Fibroblast of upper back skin (primary cell): ENCODE data around the gene CGB8.
A peak's percentile ranks its signal among the peaks of the same experiment; 100 is the strongest.
"Not testable (repeated sequence)": the region's sequence is repeated elsewhere in the genome, so short reads cannot be mapped to it uniquely, and the experiment has no call there.

Source experiments
- DNase-seq: peaks from one replicate; pipeline ENCODE4 v3.0.0-alpha.2; 2013

Gene CGB8

GRCh38 chr19:49029749-49030148, 19.2 kb downstream of the CGB8 start:
- peak; percentile 46 for DNase-seq

- not testable (repeated sequence) for DNase-seq
These were observed 20.2 kb downstream of the CGB8 start for GRCh38 chr19:49028686-49029085.

- DNase-seq, result peak; percentile 36
These were observed 23.3 kb downstream of the CGB8 start for GRCh38 chr19:49025599-49025998.

- DNase-seq, result not testable (repeated sequence)
These were observed 23.8 kb downstream of the CGB8 start for GRCh38 chr19:49025088-49025487.

- not testable (repeated sequence) for DNase-seq
These were observed 24.7 kb downstream of the CGB8 start, which contains the start of gene CGB3 for GRCh38 chr19:49024233-49024632. TSS of gene CGB3 (minus strand) at chr19:49024333. CDS start at chr19:49023971, 362 bp downstream.

- DNase-seq, result no peak
These were observed 26.8 kb downstream of the CGB8 start for GRCh38 chr19:49022116-49022515.

- DNase-seq, result peak; percentile 25
These were observed 27.7 kb downstream of the CGB8 start for GRCh38 chr19:49020931-49021895.

- DNase-seq, result no peak
These were observed 28.6 kb downstream of the CGB8 start for GRCh38 chr19:49020342-49020741.

GRCh38 chr19:49019242-49019932, 29.5 kb downstream of the CGB8 start:
- DNase-seq, result peak; percentile 36

GRCh38 chr19:49018388-49019241, 30.3 kb downstream of the CGB8 start:
- not testable (repeated sequence) for DNase-seq

- DNase-seq, result peak; percentile 52
These were observed 31.1 kb downstream of the CGB8 start for GRCh38 chr19:49017666-49018351.

- no peak for DNase-seq
These were observed 31.8 kb downstream of the CGB8 start, which contains the start of gene LHB for GRCh38 chr19:49017041-49017665. TSS of gene LHB (minus strand) at chr19:49017091. CDS start at chr19:49017081, 10 bp downstream.

GRCh38 chr19:49016067-49016839, 32.7 kb downstream of the CGB8 start:
- no peak for DNase-seq

- DNase-seq, result no peak
These were observed 34.0 kb downstream of the CGB8 start for GRCh38 chr19:49014870-49015255.

- no peak for DNase-seq
These were observed 34.6 kb downstream of the CGB8 start for GRCh38 chr19:49014123-49014869.

- no peak for DNase-seq
These were observed 37.7 kb downstream of the CGB8 start for GRCh38 chr19:49011194-49011593.

- DNase-seq, result no peak
These were observed 38.5 kb downstream of the CGB8 start for GRCh38 chr19:49010453-49010852.

- DNase-seq, result no peak
These were observed 39.1 kb downstream of the CGB8 start for GRCh38 chr19:49009828-49010227.

- DNase-seq, result no peak
These were observed 42.0 kb downstream of the CGB8 start for GRCh38 chr19:49006905-49007304.
